HCT116 (cell line): ENCODE data around the gene ITGA7. TPM values are rescaled to one million over a fixed set of nuclear protein-coding genes. Genes with fewer than 3 reads are reported as not detected.

Source experiments
- ATAC-seq: fragments of 200-7000 bp; cut with Tn5 transposase; 2 replicates; pipeline ENCODE4 v1.9.1; 2020; ENCODE audit warnings: mild to moderate bottlenecking, moderate library complexity
- BruUV-seq: library from RNA; stranded (reverse); fragments of 400-500 nt; replicated peaks from 2 replicates; lab custom pipeline; 2021; lab: Mats Ljungman, UMichigan
- CTCF ChIA-PET: fragments of 300-600 bp; sonication (Branson Sonifier 250); formaldehyde crosslinking; loops from one replicate; lab custom pipeline; 2021; ENCODE audit warnings: antibody characterized with exemption; lab: Charles Lee
- POLR2A ChIA-PET: fragments of 300-600, 350-600 bp; sonication (Branson Sonifier 250); formaldehyde crosslinking; loops from one replicate; lab custom pipeline; 2021; ENCODE audit warnings: antibody characterized with exemption; lab: Charles Lee
- RAD21 ChIA-PET, 2 experiments: fragments of 300-600 bp; sonication (Branson Sonifier 250); formaldehyde crosslinking; loops; one replicate each; lab custom pipeline; 2023; ENCODE audit warnings: low total read pairs in 2 of 2; ENCODE audit not compliant: uncharacterized antibody in 2 of 2, unreplicated experiment in 2 of 2, low non-redundant PET in 1 of 2; lab: Charles Lee
- DNase-seq: peaks from one replicate; pipeline ENCODE4 v3.0.0-alpha.2; 2010; ENCODE audit warnings: low read depth, low spot score
- H2AFZ ChIP-seq: fragments of 200-600 bp; shearing (Covaris generic), sonication (generic); 2 replicates; pipeline ENCODE4 v1.6.1; 2017; ENCODE audit warnings: low read depth, mixed run types, mixed read lengths, antibody characterized with exemption, low read length; ENCODE audit not compliant: poor library complexity, severe bottlenecking
- H3K27ac ChIP-seq: 2 replicates; pipeline ENCODE4 v1.5.1; 2012; ENCODE audit warnings: low read depth, low read length
- H3K27me3 ChIP-seq: fragments of 200-600 bp; sonication (generic); 2 replicates; pipeline ENCODE4 v1.6.1; 2016; ENCODE audit warnings: mixed run types, low read length, mixed read lengths; ENCODE audit not compliant: insufficient read depth
- H3K36me3 ChIP-seq, 2 experiments: fragments of 200-500 bp in 1 of 2; fragments of 200-600 bp in 1 of 2; sonication (Bioruptor generic) in 1 of 2; sonication (generic) in 1 of 2; 2 replicates each; pipeline versions ENCODE4 v1.5.1 to v1.6.1; 2014 to 2016; ENCODE audit warnings: low read length in 2 of 2, inconsistent platforms in 1 of 2, mixed read lengths in 1 of 2, mixed run types in 1 of 2; ENCODE audit not compliant: insufficient read depth in 2 of 2, control insufficient read depth in 1 of 2
- H3K4me1 ChIP-seq, 2 experiments: fragments of 200-600 bp in 1 of 2; sonication (generic) in 1 of 2; 2 replicates each; pipeline versions ENCODE4 v1.5.1 to v1.6.1; 2012 to 2017; ENCODE audit warnings: low read length in 2 of 2, inconsistent platforms in 1 of 2, mild to moderate bottlenecking in 1 of 2, mixed read lengths in 1 of 2, mixed run types in 1 of 2, moderate library complexity in 1 of 2; ENCODE audit not compliant: insufficient read depth in 2 of 2, control insufficient read depth in 1 of 2
- H3K4me2 ChIP-seq: fragments of 200-600 bp; sonication (generic); 2 replicates; pipeline ENCODE4 v1.6.1; 2017; ENCODE audit warnings: mixed run types, low read length, mixed read lengths
- H3K4me3 ChIP-seq, 2 experiments: fragments of 200-600 bp in 1 of 2; sonication (generic) in 1 of 2; replicated peaks in 1 of 2; 2 replicates each; pipeline ENCODE4 v1.5.1; 2011 to 2016; ENCODE audit warnings: low read length in 2 of 2, control low read depth in 1 of 2, low read depth in 1 of 2, mild to moderate bottlenecking in 1 of 2, mixed read lengths in 1 of 2, mixed run types in 1 of 2
- H3K79me2 ChIP-seq: fragments of 200-600 bp; sonication (generic); 2 replicates; pipeline ENCODE4 v1.6.1; 2017; ENCODE audit warnings: mild to moderate bottlenecking, mixed run types, low read length, moderate library complexity, mixed read lengths; ENCODE audit not compliant: insufficient read depth
- H3K9ac ChIP-seq: fragments of 200-600 bp; sonication (generic); 2 replicates; pipeline ENCODE4 v1.6.1; 2016; ENCODE audit warnings: low read length, mixed read lengths
- H3K9me2 ChIP-seq: fragments of 200-600 bp; sonication (generic), shearing (Covaris generic); 2 replicates; pipeline ENCODE4 v1.6.1; 2017; ENCODE audit warnings: mixed run types, mild to moderate bottlenecking, moderate library complexity; ENCODE audit not compliant: insufficient read depth
- H3K9me3 ChIP-seq, 2 experiments: fragments of 200-500 bp in 1 of 2; fragments of 200-600 bp in 1 of 2; sonication (Bioruptor generic) in 1 of 2; sonication (generic) in 1 of 2; 2 replicates each; pipeline ENCODE4 v1.6.1; 2014 to 2017; ENCODE audit warnings: low read length in 2 of 2, mixed read lengths in 2 of 2, inconsistent platforms in 1 of 2, low read depth in 1 of 2, mild to moderate bottlenecking in 1 of 2, mixed run types in 1 of 2, moderate library complexity in 1 of 2; ENCODE audit not compliant: control insufficient read depth in 1 of 2, insufficient read depth in 1 of 2
- H4K20me1 ChIP-seq: fragments of 200-600 bp; sonication (generic), shearing (Covaris generic); 2 replicates; pipeline ENCODE4 v1.6.1; 2017; ENCODE audit warnings: mixed run types, mild to moderate bottlenecking, moderate library complexity; ENCODE audit not compliant: insufficient read depth
- CBX3 ChIP-seq: IDR thresholded peaks from 2 replicates; pipeline ENCODE4 v1.6.1; 2012; ENCODE audit warnings: low read depth
- CEBPB ChIP-seq: IDR thresholded peaks from 2 replicates; pipeline ENCODE4 v1.6.1; 2012; ENCODE audit warnings: low read depth
- EZH2 ChIP-seq: fragments of 200-600 bp; sonication (generic); IDR thresholded peaks from 2 replicates; pipeline ENCODE4 v1.6.1; 2017; ENCODE audit warnings: antibody characterized with exemption, mixed run types
- JUND ChIP-seq: IDR thresholded peaks from 2 replicates; pipeline ENCODE4 v1.6.1; 2012
- POLR2A ChIP-seq: IDR thresholded peaks from 2 replicates; pipeline ENCODE4 v1.7.0; 2011; ENCODE audit warnings: borderline replicate concordance; ENCODE audit not compliant: insufficient read depth, insufficient read length; ENCODE audit errors: extremely low read depth
- POLR2AphosphoS5 ChIP-seq: IDR thresholded peaks from 2 replicates; pipeline ENCODE4 v1.6.1; 2011; ENCODE audit warnings: mild to moderate bottlenecking, low read depth, low read length, moderate library complexity
- SIN3A ChIP-seq: IDR thresholded peaks from 2 replicates; pipeline ENCODE4 v1.6.1; 2012; ENCODE audit warnings: low read depth
- TCF7L2 ChIP-seq: IDR thresholded peaks from 2 replicates; pipeline ENCODE4 v1.7.0; 2011; ENCODE audit warnings: borderline replicate concordance, inconsistent platforms; ENCODE audit not compliant: insufficient read depth, insufficient read length; ENCODE audit errors: extremely low read depth
- ZFX ChIP-seq: fragments of 450-650 bp; IDR thresholded peaks from 2 replicates; pipeline ENCODE4 v1.6.1; 2017
- ZNF274 ChIP-seq: fragments of 200-500 bp; sonication (Bioruptor generic); IDR thresholded peaks from 2 replicates; pipeline ENCODE4 v1.6.1; 2014; ENCODE audit warnings: mild to moderate bottlenecking, low read depth, low read length, inconsistent platforms
- intact Hi-C: fragments of 100-400 bp; cut with micrococcal nuclease; formaldehyde crosslinking; loops from 2 replicates; pipeline ENCODE4 v1.10.0; 2022
- total RNA-seq: library from RNA; stranded (reverse); gene quantifications from one replicate; pipeline ENCODE4 v1.2.1, GENCODE V29; 2021; ENCODE audit not compliant: unreplicated experiment

ITGA7 gene
- total RNA-seq, 1 experiment from 2014 or later: 17.8 TPM

DNA sequence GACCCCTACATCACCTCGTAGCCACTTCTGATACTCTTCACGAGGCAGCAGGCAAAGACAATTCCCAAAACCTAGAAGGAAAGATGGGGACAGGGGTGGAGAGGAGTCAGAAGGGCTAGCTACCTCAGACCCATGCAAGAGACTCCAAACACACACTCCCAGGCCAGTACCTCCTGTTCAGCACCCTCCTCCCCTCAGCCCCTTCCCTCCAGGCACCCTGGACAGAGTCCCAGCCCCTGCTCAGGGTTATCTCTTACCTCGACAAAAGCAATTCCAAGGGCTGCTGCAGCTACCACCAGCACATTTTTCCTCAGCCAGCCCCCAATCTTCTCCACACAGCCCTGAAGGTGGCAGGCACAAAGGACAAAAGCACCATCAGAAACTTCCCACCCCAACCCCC is 17.9 kb upstream of the ITGA7 start:
- no peak overlapping the region for H3K27ac ChIP-seq
- peaks cover 22% of the 10 kb centered on the region for H3K79me2 ChIP-seq
- peaks cover 25 to 59% of the 10 kb centered on the region in 2 experiments for H3K4me1 ChIP-seq
- no peaks in the 10 kb centered on the region for H4K20me1 ChIP-seq
- ChIA-PET RAD21 (interaction anchor here (0.8 to 1.4 kb wide), 3 partner anchors 8 to 12 kb away, joined by 3 to 11 read pairs (median 4); no protein-coding TSS in a partner anchor), POLR2A (interaction anchor here (0.7 kb wide), 1 partner anchor 393 kb away, joined by 3 read pairs; the partner anchor contains the start of gene ZC3H10), CTCF (interaction anchor here (1.3 to 2.1 kb wide), 4 partner anchors 12 to 95 kb away, joined by 3 to 49 read pairs (median 12); a partner anchor contains a TSS)
- no peaks in the 10 kb centered on the region for H3K9me2 ChIP-seq
- DNase-seq: no peak
- no TSS peak for BruUV-seq
- H3K27me3 ChIP-seq: no peaks in the 10 kb centered on the region
- TF ChIP-seq CEBPB (no peak), JUND (no peak), SIN3A (no peak), TCF7L2 (no peak)
- no peak for ATAC-seq
- H3K4me2 ChIP-seq: no peak overlapping the region
- intact Hi-C loops: no loop called here
- peaks cover 9 to 41% of the 10 kb centered on the region in 2 experiments; a peak in 3 of 4 replicates for H3K36me3 ChIP-seq
- no peak overlapping the region for H2AFZ ChIP-seq
- no peak overlapping the region for H3K9ac ChIP-seq
- H3K4me3 ChIP-seq: no peak overlapping the region
- H3K9me3 ChIP-seq: no peaks in the 10 kb centered on the region

DNA sequence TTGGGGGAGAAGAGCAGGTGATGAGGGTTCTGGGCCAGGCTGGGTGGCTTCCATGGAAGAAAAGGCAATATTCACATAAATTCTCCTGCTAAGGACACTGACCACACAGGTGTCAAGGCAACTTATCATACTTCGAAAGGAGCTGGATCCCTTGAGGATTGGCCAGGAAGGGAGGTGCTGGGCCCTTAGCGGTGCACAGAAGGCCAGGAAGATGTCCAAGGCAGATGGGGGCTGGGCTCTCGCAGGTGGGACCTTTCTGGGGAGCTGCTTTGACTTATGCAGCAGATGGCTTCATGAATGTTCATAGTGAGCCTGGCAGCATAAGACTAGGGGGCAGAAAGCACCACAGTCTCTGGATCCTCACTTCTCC is 17.2 kb upstream of the ITGA7 start:
- ChIA-PET CTCF (interaction anchor here (1.0 to 2.1 kb wide), 6 partner anchors 9 to 96 kb away, joined by 3 to 49 read pairs (median 8); partner anchors contain the start of gene BLOC1S1), RAD21 (interaction anchor here (0.8 to 1.4 kb wide), 3 partner anchors 9 to 12 kb away, joined by 3 to 11 read pairs (median 4); no protein-coding TSS in a partner anchor), POLR2A (interaction anchor here (0.7 to 1.8 kb wide), 3 partner anchors 13 to 393 kb away, joined by 3 to 9 read pairs (median 3); partner anchors contain the start of gene ZC3H10)
- no peak overlapping the region for H3K4me3 ChIP-seq
- no peaks in the 10 kb centered on the region for H3K9me2 ChIP-seq
- H3K9me3 ChIP-seq: no peaks in the 10 kb centered on the region
- H3K27ac ChIP-seq: 0 out of 2 replicates have a peak overlapping the region, but pooled peaks have one; percentile 6
- H3K36me3 ChIP-seq: peaks cover 9 to 41% of the 10 kb centered on the region in 2 experiments; a peak in 3 of 4 replicates
- H3K4me1 ChIP-seq: peaks cover 26 to 60% of the 10 kb centered on the region in 2 experiments
- no peak for TF ChIP-seq TCF7L2
- TF ChIP-seq ZFX: no peak
- no peak for TF ChIP-seq EZH2
- TF ChIP-seq ZNF274: no peak
- no peak for TF ChIP-seq CBX3
- no peak for TF ChIP-seq POLR2A
- TF ChIP-seq POLR2AphosphoS5: peak; percentile 17
- ATAC-seq (no peak), DNase-seq (no peak)
- no TSS peak for BruUV-seq
- no peaks in the 10 kb centered on the region for H3K27me3 ChIP-seq
- intact Hi-C loops: no loop called here
- no peaks in the 10 kb centered on the region for H4K20me1 ChIP-seq
- H3K9ac ChIP-seq: no peak overlapping the region
- peaks cover 22% of the 10 kb centered on the region for H3K79me2 ChIP-seq
- no peak overlapping the region for H2AFZ ChIP-seq
- no peak overlapping the region for H3K4me2 ChIP-seq
